GM18507 (cell line): ENCODE results near the gene NOD1.
"Not testable (repeated sequence)": the region's sequence is repeated elsewhere in the genome, so short reads cannot be mapped to it uniquely, and the experiment has no call there.

Experiments
- DNase-seq: peaks from one replicate; pipeline ENCODE4 v3.0.0; 2011; ENCODE audit warnings: low read depth; ENCODE audit not compliant: insufficient read length; ENCODE audit errors: extremely low spot score
- FAIRE-seq: peaks from 2 replicates; lab custom pipeline; 2011; peaks lifted over from hg19 to GRCh38; lab: Jason Lieb, UNC

Gene NOD1

GRCh38 chr7:30507346-30507900 lies 28.8 kb upstream of the NOD1 start:
- not testable (repeated sequence) for FAIRE-seq, DNase-seq

- DNase-seq = no peak
- no peak for FAIRE-seq
These were observed 26.7 kb upstream of the NOD1 start for GRCh38 chr7:30505174-30505697.

GRCh38 chr7:30504301-30505173 lies 26.0 kb upstream of the NOD1 start, which contains the start of gene GGCT:
GGCT (minus strand) TSS chr7:30504829; CDS start chr7:30504709, 120 bp downstream.
- FAIRE-seq = peak; percentile 98

GRCh38 chr7:30503274-30504212 lies 25.0 kb upstream of the NOD1 start:
- DNase-seq = no peak
- FAIRE-seq = no peak

More at GRCh38 chr7:30504301-30505173, 26.0 kb upstream of the NOD1 start, which contains the start of gene GGCT:
- DNase-seq = peak; percentile 90

- FAIRE-seq = no peak
These were observed 24.1 kb upstream of the NOD1 start for GRCh38 chr7:30502470-30503251.

GRCh38 chr7:30501264-30501663 lies 22.7 kb upstream of the NOD1 start:
- FAIRE-seq (no peak), DNase-seq (no peak)

More at GRCh38 chr7:30502470-30503251, 24.1 kb upstream of the NOD1 start:
- no peak for DNase-seq

GRCh38 chr7:30493228-30493627 lies 14.6 kb upstream of the NOD1 start:
- DNase-seq = no peak
- no peak for FAIRE-seq

GRCh38 chr7:30491417-30491816 lies 12.8 kb upstream of the NOD1 start:
- DNase-seq = no peak
- no peak for FAIRE-seq

GRCh38 chr7:30487371-30487770 lies 8.8 kb upstream of the NOD1 start:
- DNase-seq = no peak
- FAIRE-seq = no peak

GRCh38 chr7:30485667-30486066 lies 7.1 kb upstream of the NOD1 start:
- DNase-seq (no peak), FAIRE-seq (no peak)

GRCh38 chr7:30481416-30481815 lies 2.8 kb upstream of the NOD1 start:
- FAIRE-seq, DNase-seq: not testable (repeated sequence)

- DNase-seq = no peak
- FAIRE-seq = no peak
These were observed 877 bp upstream of the NOD1 start for GRCh38 chr7:30479202-30480120.

GRCh38 chr7:30476459-30477145 lies 2.0 kb downstream of the NOD1 start:
- no peak for FAIRE-seq
- no peak for DNase-seq

GRCh38 chr7:30475580-30475979 lies 3.0 kb downstream of the NOD1 start:
- FAIRE-seq = peak; percentile 56
- DNase-seq = no peak

- DNase-seq (no peak), FAIRE-seq (no peak)
These were observed 3.7 kb downstream of the NOD1 start for GRCh38 chr7:30474893-30475292.

GRCh38 chr7:30474485-30474884 lies 4.1 kb downstream of the NOD1 start:
- FAIRE-seq (no peak), DNase-seq (no peak)

- DNase-seq = no peak
- no peak for FAIRE-seq
These were observed 4.7 kb downstream of the NOD1 start for GRCh38 chr7:30473903-30474302.
